A549 (cell line): ENCODE results near the gene POU3F3.

Source experiments
- CHD2 ChIP-seq: fragments of 150-350 bp; IDR thresholded peaks from 2 replicates; pipeline ENCODE4 v1.6.1; 2014; ENCODE audit warnings: low read length; ENCODE audit not compliant: partially characterized antibody
- CHD4 ChIP-seq: fragments of 200-600 bp; sonication (generic); IDR thresholded peaks from 2 replicates; pipeline ENCODE4 v1.6.1; 2016; ENCODE audit warnings: antibody characterized with exemption, mild to moderate bottlenecking, borderline replicate concordance
- JUNB ChIP-seq: fragments of >200 bp; sonication (Bioruptor Twin); formaldehyde crosslinking; IDR thresholded peaks from 2 replicates; pipeline ENCODE4 v1.6.1; 2016
- KDM1A ChIP-seq: fragments of 200-600 bp; sonication (generic); IDR thresholded peaks from 2 replicates; pipeline ENCODE4 v1.6.1; 2016; ENCODE audit warnings: low read depth, mild to moderate bottlenecking
- MAZ ChIP-seq: fragments of 150-350 bp; IDR thresholded peaks from 2 replicates; pipeline ENCODE4 v1.6.1; 2014; ENCODE audit warnings: antibody characterized with exemption, low read depth, low read length, borderline replicate concordance
- POLR2A ChIP-seq: IDR thresholded peaks from 2 replicates; pipeline ENCODE4 v1.6.1; 2012; ENCODE audit warnings: mild to moderate bottlenecking, low read length
- RARB ChIP-seq: fragments of 250-450 bp; sonication (Bioruptor Pico); IDR thresholded peaks from 2 replicates; pipeline ENCODE4 v1.8.0; 2021; ENCODE audit warnings: mild to moderate bottlenecking, moderate library complexity
- RCOR1 ChIP-seq: fragments of 150-350 bp; IDR thresholded peaks from 2 replicates; pipeline ENCODE4 v1.6.1; 2014; ENCODE audit warnings: antibody characterized with exemption, low read length, low read depth
- TF ChIP-seq, protein P1 (sequence below): fragments of >200 bp; sonication (Bioruptor Twin); formaldehyde crosslinking; IDR thresholded peaks from 3 replicates; pipeline ENCODE4 v1.5.1; 2016
- TF ChIP-seq, protein P2 (sequence below): fragments of 200-600 bp; sonication (generic); IDR thresholded peaks from 2 replicates; pipeline ENCODE4 v1.6.1; 2016; ENCODE audit warnings: antibody characterized with exemption, mild to moderate bottlenecking, moderate library complexity
- TF ChIP-seq, protein P3 (sequence below): IDR thresholded peaks from 2 replicates; pipeline ENCODE4 v1.6.1; 2012
- TF ChIP-seq, protein P4 (sequence below): IDR thresholded peaks from 2 replicates; pipeline ENCODE4 v1.6.1; 2012
- TF ChIP-seq, protein P5 (sequence below): IDR thresholded peaks from 2 replicates; pipeline ENCODE4 v1.6.1; 2012; ENCODE audit warnings: low read depth, borderline replicate concordance
- TF ChIP-seq, protein P6 (sequence below): fragments of 450-650 bp; IDR thresholded peaks from 2 replicates; pipeline ENCODE4 v1.6.1; 2014; ENCODE audit warnings: antibody characterized with exemption

DNA sequence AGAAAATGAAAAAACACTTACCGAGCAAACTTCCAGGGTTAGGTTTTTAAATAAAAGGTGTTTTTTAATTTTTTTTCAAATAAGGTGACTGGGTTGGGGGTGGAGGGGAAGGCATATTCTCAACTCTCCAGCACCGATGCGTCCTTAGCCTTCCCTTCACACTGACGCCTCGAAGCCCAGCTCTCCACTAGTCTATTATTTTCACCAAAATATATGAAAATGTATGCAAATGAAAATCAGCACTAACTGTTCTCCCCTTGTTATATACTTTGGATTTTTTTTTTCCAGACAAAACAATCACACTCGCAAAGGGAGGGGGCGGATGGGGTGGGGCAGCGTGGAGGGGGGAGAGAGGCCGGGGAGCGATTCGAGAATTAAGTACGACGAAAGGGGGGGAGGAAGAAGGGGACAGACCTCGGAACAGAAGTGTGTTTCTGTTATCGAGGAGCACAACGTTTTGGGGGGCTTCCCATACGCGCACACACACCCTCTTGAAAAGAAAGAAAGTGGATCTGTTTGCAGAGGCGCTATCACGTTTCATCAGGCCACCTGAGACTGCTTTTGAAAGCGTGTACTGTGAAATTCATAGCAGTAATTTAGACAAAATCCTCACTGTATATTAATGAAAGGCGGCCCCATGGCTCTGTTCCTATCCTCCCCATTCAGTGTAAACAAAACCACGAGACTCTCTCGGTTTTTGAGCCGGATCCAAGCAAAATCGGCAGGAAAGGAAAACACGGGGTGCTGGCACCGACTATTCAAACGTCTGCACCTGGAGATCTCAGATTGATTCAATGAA lies 2.4 kb upstream of the POU3F3 start:
- TF ChIP-seq, protein P1, sequence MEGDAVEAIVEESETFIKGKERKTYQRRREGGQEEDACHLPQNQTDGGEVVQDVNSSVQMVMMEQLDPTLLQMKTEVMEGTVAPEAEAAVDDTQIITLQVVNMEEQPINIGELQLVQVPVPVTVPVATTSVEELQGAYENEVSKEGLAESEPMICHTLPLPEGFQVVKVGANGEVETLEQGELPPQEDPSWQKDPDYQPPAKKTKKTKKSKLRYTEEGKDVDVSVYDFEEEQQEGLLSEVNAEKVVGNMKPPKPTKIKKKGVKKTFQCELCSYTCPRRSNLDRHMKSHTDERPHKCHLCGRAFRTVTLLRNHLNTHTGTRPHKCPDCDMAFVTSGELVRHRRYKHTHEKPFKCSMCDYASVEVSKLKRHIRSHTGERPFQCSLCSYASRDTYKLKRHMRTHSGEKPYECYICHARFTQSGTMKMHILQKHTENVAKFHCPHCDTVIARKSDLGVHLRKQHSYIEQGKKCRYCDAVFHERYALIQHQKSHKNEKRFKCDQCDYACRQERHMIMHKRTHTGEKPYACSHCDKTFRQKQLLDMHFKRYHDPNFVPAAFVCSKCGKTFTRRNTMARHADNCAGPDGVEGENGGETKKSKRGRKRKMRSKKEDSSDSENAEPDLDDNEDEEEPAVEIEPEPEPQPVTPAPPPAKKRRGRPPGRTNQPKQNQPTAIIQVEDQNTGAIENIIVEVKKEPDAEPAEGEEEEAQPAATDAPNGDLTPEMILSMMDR = no peak
- TF ChIP-seq CHD2 (no peak), JUNB (no peak), RARB (CRISPR knock-in tag) (no peak), CHD4 (no peak), POLR2A (no peak), KDM1A (no peak), RCOR1 (no peak), MAZ (no peak)
- TF ChIP-seq, protein P2, sequence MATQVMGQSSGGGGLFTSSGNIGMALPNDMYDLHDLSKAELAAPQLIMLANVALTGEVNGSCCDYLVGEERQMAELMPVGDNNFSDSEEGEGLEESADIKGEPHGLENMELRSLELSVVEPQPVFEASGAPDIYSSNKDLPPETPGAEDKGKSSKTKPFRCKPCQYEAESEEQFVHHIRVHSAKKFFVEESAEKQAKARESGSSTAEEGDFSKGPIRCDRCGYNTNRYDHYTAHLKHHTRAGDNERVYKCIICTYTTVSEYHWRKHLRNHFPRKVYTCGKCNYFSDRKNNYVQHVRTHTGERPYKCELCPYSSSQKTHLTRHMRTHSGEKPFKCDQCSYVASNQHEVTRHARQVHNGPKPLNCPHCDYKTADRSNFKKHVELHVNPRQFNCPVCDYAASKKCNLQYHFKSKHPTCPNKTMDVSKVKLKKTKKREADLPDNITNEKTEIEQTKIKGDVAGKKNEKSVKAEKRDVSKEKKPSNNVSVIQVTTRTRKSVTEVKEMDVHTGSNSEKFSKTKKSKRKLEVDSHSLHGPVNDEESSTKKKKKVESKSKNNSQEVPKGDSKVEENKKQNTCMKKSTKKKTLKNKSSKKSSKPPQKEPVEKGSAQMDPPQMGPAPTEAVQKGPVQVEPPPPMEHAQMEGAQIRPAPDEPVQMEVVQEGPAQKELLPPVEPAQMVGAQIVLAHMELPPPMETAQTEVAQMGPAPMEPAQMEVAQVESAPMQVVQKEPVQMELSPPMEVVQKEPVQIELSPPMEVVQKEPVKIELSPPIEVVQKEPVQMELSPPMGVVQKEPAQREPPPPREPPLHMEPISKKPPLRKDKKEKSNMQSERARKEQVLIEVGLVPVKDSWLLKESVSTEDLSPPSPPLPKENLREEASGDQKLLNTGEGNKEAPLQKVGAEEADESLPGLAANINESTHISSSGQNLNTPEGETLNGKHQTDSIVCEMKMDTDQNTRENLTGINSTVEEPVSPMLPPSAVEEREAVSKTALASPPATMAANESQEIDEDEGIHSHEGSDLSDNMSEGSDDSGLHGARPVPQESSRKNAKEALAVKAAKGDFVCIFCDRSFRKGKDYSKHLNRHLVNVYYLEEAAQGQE = no peak
- TF ChIP-seq, protein P3, sequence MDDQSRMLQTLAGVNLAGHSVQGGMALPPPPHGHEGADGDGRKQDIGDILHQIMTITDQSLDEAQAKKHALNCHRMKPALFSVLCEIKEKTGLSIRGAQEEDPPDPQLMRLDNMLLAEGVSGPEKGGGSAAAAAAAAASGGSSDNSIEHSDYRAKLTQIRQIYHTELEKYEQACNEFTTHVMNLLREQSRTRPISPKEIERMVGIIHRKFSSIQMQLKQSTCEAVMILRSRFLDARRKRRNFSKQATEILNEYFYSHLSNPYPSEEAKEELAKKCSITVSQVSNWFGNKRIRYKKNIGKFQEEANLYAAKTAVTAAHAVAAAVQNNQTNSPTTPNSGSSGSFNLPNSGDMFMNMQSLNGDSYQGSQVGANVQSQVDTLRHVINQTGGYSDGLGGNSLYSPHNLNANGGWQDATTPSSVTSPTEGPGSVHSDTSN = no peak
- TF ChIP-seq, protein P4, sequence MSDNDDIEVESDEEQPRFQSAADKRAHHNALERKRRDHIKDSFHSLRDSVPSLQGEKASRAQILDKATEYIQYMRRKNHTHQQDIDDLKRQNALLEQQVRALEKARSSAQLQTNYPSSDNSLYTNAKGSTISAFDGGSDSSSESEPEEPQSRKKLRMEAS = no peak
- TF ChIP-seq, protein P5, sequence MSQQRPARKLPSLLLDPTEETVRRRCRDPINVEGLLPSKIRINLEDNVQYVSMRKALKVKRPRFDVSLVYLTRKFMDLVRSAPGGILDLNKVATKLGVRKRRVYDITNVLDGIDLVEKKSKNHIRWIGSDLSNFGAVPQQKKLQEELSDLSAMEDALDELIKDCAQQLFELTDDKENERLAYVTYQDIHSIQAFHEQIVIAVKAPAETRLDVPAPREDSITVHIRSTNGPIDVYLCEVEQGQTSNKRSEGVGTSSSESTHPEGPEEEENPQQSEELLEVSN = no peak
- TF ChIP-seq, protein P6, sequence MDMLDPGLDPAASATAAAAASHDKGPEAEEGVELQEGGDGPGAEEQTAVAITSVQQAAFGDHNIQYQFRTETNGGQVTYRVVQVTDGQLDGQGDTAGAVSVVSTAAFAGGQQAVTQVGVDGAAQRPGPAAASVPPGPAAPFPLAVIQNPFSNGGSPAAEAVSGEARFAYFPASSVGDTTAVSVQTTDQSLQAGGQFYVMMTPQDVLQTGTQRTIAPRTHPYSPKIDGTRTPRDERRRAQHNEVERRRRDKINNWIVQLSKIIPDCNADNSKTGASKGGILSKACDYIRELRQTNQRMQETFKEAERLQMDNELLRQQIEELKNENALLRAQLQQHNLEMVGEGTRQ = no peak
